ENCODE results near the gene KCNJ16.

KCNJ16 gene

GRCh38 chr17:70081885-70082284, 6.9 kb downstream of the KCNJ16 start:
- DNase-seq (ENCODE audit: low read depth), result no peak
- no peak overlapping the region for H3K4me3 ChIP-seq (ENCODE audit: low read length)
- TF ChIP-seq, protein P1, sequence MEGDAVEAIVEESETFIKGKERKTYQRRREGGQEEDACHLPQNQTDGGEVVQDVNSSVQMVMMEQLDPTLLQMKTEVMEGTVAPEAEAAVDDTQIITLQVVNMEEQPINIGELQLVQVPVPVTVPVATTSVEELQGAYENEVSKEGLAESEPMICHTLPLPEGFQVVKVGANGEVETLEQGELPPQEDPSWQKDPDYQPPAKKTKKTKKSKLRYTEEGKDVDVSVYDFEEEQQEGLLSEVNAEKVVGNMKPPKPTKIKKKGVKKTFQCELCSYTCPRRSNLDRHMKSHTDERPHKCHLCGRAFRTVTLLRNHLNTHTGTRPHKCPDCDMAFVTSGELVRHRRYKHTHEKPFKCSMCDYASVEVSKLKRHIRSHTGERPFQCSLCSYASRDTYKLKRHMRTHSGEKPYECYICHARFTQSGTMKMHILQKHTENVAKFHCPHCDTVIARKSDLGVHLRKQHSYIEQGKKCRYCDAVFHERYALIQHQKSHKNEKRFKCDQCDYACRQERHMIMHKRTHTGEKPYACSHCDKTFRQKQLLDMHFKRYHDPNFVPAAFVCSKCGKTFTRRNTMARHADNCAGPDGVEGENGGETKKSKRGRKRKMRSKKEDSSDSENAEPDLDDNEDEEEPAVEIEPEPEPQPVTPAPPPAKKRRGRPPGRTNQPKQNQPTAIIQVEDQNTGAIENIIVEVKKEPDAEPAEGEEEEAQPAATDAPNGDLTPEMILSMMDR (conservative IDR thresholded peaks at IDR 0.05; ENCODE audit: low read depth, low read length), result no peak

DNA sequence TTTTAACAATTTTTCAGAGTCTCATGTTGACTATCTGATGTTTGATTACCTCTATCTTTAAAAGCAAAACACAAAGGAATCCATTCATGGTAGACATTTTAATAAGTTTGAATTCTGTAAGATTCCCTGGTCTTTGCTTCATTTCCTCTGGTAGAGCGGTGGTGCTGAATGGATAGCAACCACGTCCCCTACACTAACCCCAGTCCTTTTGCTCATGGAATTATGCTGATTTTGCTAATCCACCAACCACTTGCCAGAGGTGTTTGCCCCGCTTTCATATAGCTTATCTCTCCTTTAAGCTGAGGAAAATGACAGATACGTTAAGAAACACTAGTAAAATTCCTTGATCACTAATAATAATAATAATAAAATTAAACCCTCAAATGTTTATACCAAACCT, 9.5 kb downstream of the KCNJ16 start:
- no peak overlapping the region for H3K4me3 ChIP-seq (ENCODE audit: low read length)
- no peak for DNase-seq (ENCODE audit: low read depth)
- TF ChIP-seq, protein P1 (conservative IDR thresholded peaks at IDR 0.05; ENCODE audit: low read depth, low read length), result no peak

DNA sequence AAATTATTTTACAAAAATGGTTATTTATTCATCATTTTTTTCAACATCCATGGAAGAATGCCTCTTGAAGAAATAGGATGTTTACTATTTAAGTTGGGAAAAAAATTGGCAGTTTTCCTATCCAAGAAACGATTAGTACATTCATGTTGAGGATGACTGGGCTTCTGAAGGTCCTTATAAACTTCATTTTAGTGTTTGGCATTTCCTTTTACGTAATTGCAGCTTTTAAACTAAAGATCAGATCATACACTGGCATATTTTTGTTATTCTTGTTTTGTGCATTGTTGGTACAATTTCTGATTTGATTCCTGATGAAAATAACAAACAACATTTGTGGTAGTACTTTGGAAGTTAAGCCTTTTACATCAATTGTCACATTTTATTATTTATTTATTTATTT, 11.5 kb downstream of the KCNJ16 start:
- H3K4me3 ChIP-seq (ENCODE audit: low read length), result no peak overlapping the region
- TF ChIP-seq, protein P1 (conservative IDR thresholded peaks at IDR 0.05; ENCODE audit: low read depth, low read length), result no peak
- no peak for DNase-seq (ENCODE audit: low read depth)

- H3K4me3 ChIP-seq (ENCODE audit: low read length), result no peak overlapping the region
- TF ChIP-seq, protein P1 (conservative IDR thresholded peaks at IDR 0.05; ENCODE audit: low read depth, low read length), result no peak
- DNase-seq (ENCODE audit: low read depth), result no peak
These were observed 14.6 kb downstream of the KCNJ16 start for GRCh38 chr17:70089513-70090148.

DNA sequence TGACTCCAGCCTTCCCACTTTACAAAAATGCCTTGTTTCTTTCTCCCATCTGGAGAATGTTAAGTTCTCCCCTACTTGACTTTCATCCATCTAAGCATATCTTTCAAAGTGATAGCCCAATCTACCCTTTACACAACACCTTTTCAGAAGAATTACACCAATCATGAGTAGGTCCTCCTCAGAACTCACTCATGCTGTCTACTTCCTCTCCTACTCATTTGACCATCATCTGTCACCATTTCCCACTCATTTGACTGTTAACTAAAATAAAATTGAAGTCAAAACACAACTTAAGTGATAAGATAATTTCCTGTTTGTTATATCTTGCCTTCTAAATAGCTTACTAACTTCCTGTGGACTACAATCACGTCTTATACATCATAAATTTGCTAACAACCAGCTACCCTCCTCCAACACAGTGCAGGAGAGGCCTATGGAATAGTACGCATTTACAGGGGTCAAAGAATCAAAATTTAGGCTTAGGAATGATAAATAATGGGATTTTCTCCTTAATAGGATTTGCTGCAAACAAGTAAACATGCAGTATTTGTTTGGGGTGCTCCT, 16.1 kb downstream of the KCNJ16 start:
- H3K4me3 ChIP-seq (ENCODE audit: low read length), result no peak overlapping the region
- DNase-seq (ENCODE audit: low read depth), result no peak
- TF ChIP-seq, protein P1 (conservative IDR thresholded peaks at IDR 0.05; ENCODE audit: low read depth, low read length), result no peak

DNA sequence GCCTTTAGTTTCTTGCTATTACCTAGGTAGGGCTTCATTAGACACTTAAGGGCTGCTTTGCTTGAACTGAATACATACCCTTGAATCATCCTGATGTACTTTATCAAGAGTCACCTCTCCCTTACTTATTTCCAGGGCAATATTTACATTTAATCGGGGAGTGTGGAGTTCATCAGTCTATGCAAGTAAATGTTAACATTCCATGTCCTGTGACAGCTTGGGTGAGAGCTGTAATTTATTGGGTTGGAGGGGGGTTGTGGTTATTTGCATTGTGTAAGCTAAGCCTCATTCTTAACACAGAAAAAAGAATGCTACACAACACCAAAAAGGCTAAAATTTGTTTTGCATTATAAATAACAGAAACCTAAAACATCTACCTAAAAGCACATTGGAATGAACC, 16.7 kb downstream of the KCNJ16 start:
- TF ChIP-seq, protein P1 (conservative IDR thresholded peaks at IDR 0.05; ENCODE audit: low read depth, low read length), result no peak
- DNase-seq (ENCODE audit: low read depth), result no peak
- no peak overlapping the region for H3K4me3 ChIP-seq (ENCODE audit: low read length)

- no peak for DNase-seq (ENCODE audit: low read depth)
- TF ChIP-seq, protein P1 (conservative IDR thresholded peaks at IDR 0.05; ENCODE audit: low read depth, low read length), result no peak
- no peak overlapping the region for H3K4me3 ChIP-seq (ENCODE audit: low read length)
These were observed 18.1 kb downstream of the KCNJ16 start for GRCh38 chr17:70093163-70093562.
